Activated naive CD8-positive, alpha-beta T cell treated with anti-CD3 and anti-CD28 coated beads, Interleukin-2, amount 10 ng/mL, durations not matched to agents 7 days and 5 days (primary cell): ENCODE results near the gene GTF2H4. TPM values are rescaled to one million over a fixed set of nuclear protein-coding genes. Genes with fewer than 3 reads are reported as not detected.
A peak's percentile ranks its signal among the peaks of the same experiment; 100 is the strongest.

ENCODE experiments used
- ATAC-seq: fragments of 150-1000 bp; cut with Tn5 transposase; one replicate; pipeline ENCODE4 v1.10.0; 2021; ENCODE audit warnings: low read depth, moderate library complexity
- POLR2A ChIA-PET: fragments of 350-600 bp; sonication (Branson Sonifier 250); formaldehyde crosslinking; loops from one replicate; lab custom pipeline; 2021; ENCODE audit warnings: antibody characterized with exemption; lab: Charles Lee
- DNase-seq: peaks from one replicate; pipeline ENCODE4 v3.0.0; 2021
- H3K27ac Mint-ChIP-seq: one replicate; pipeline ENCODE4 v1.8.0; 2022; ENCODE audit warnings: mild to moderate bottlenecking, mixed read lengths
- H3K27me3 Mint-ChIP-seq: one replicate; pipeline ENCODE4 v1.8.0; 2022; ENCODE audit warnings: mild to moderate bottlenecking, moderate library complexity, mixed read lengths
- H3K36me3 Mint-ChIP-seq: one replicate; pipeline ENCODE4 v1.8.0; 2021; ENCODE audit warnings: mild to moderate bottlenecking, mixed read lengths
- H3K4me1 Mint-ChIP-seq: one replicate; pipeline ENCODE4 v1.8.0; 2021; ENCODE audit warnings: mixed read lengths
- H3K4me3 Mint-ChIP-seq: one replicate; pipeline ENCODE4 v1.8.0; 2022; ENCODE audit warnings: mild to moderate bottlenecking, moderate library complexity, mixed read lengths
- H3K9me3 Mint-ChIP-seq: one replicate; pipeline ENCODE4 v1.8.0; 2021; ENCODE audit warnings: mixed read lengths
- total RNA-seq, 2 experiments: library from RNA; stranded (reverse); gene quantifications; one replicate each; pipeline ENCODE4 v1.2.3, GENCODE V29; 2021

Gene GTF2H4
- total RNA-seq, 2 experiments from 2014 or later: 26.7 to 36.2 TPM

GRCh38 chr6:30876039-30876730 is 31.8 kb upstream of the GTF2H4 start:
- ATAC-seq (no peak), DNase-seq (no peak)
- POLR2A ChIA-PET: interaction anchor here (2.5 kb wide), 1 partner anchor 46 kb away, joined by 20 read pairs; no protein-coding TSS in a partner anchor
- H3K4me3 Mint-ChIP-seq: peak overlapping the region; percentile 23
- H3K27ac Mint-ChIP-seq: peak overlapping the region; percentile 55
- peaks cover 32% of the 10 kb centered on the region for H3K4me1 Mint-ChIP-seq
- peaks cover 2% of the 10 kb centered on the region for H3K27me3 Mint-ChIP-seq
- H3K9me3 Mint-ChIP-seq: peaks cover 15% of the 10 kb centered on the region
- H3K36me3 Mint-ChIP-seq: peaks cover 17% of the 10 kb centered on the region

GRCh38 chr6:30877419-30878262 is 30.4 kb upstream of the GTF2H4 start:
- Mint-ChIP-seq H3K36me3 (peaks cover 8% of the 10 kb centered on the region), H3K4me3 (peak overlapping the region; percentile 81), H3K27ac (peak overlapping the region; percentile 80), H3K4me1 (peaks cover 29% of the 10 kb centered on the region), H3K27me3 (peaks cover 2% of the 10 kb centered on the region), H3K9me3 (peaks cover 6% of the 10 kb centered on the region)
- ATAC-seq (peak; percentile 88), DNase-seq (peak; percentile 80)
- POLR2A ChIA-PET: interaction anchor here (2.5 kb wide), 1 partner anchor 47 kb away, joined by 20 read pairs; no protein-coding TSS in a partner anchor

GRCh38 chr6:30879684-30880427 is 28.2 kb upstream of the GTF2H4 start:
- H3K27ac Mint-ChIP-seq: no peak overlapping the region
- no peaks in the 10 kb centered on the region for H3K9me3 Mint-ChIP-seq
- DNase-seq (no peak), ATAC-seq (no peak)
- H3K4me1 Mint-ChIP-seq: peaks cover 34% of the 10 kb centered on the region
- H3K4me3 Mint-ChIP-seq: no peak overlapping the region
- POLR2A ChIA-PET: no interaction called here
- H3K27me3 Mint-ChIP-seq: peaks cover 3% of the 10 kb centered on the region
- H3K36me3 Mint-ChIP-seq: peaks cover 2% of the 10 kb centered on the region

GRCh38 chr6:30880698-30881252 is 27.2 kb upstream of the GTF2H4 start:
- no peak for ATAC-seq
- Mint-ChIP-seq H3K36me3 (no peaks in the 10 kb centered on the region), H3K27ac (no peak overlapping the region), H3K4me1 (peaks cover 41% of the 10 kb centered on the region), H3K27me3 (peaks cover 3% of the 10 kb centered on the region), H3K9me3 (no peaks in the 10 kb centered on the region), H3K4me3 (no peak overlapping the region)
- DNase-seq: no peak
- POLR2A ChIA-PET: interaction anchor here (1.5 kb wide), 1 partner anchor 51 kb away, joined by 3 read pairs; no protein-coding TSS in a partner anchor

GRCh38 chr6:30881392-30882203 is 26.4 kb upstream of the GTF2H4 start:
- POLR2A ChIA-PET: interaction anchor here (0.9 to 1.5 kb wide), 3 partner anchors 51 to 137 kb away, joined by 3 to 5 read pairs (median 3); partner anchors contain the start of gene IER3
- DNase-seq (no peak), ATAC-seq (no peak)
- peaks cover 42% of the 10 kb centered on the region for H3K4me1 Mint-ChIP-seq
- H3K9me3 Mint-ChIP-seq: no peaks in the 10 kb centered on the region
- peak overlapping the region; percentile 21 for H3K27ac Mint-ChIP-seq
- H3K36me3 Mint-ChIP-seq: no peaks in the 10 kb centered on the region
- peaks cover 3% of the 10 kb centered on the region for H3K27me3 Mint-ChIP-seq
- no peak overlapping the region for H3K4me3 Mint-ChIP-seq

GRCh38 chr6:30882204-30882758 is 25.7 kb upstream of the GTF2H4 start:
- Mint-ChIP-seq H3K9me3 (no peaks in the 10 kb centered on the region), H3K36me3 (no peaks in the 10 kb centered on the region), H3K27ac (no peak overlapping the region), H3K4me1 (peaks cover 36% of the 10 kb centered on the region), H3K27me3 (peaks cover 3% of the 10 kb centered on the region), H3K4me3 (no peak overlapping the region)
- POLR2A ChIA-PET: interaction anchor here (0.9 to 1.3 kb wide), 3 partner anchors 52 to 137 kb away, joined by 3 to 5 read pairs (median 3); partner anchors contain the start of gene IER3
- ATAC-seq: no peak
- DNase-seq: no peak

- ATAC-seq (no peak), DNase-seq (no peak)
- Mint-ChIP-seq H3K4me3 (peak overlapping the region; percentile 79), H3K9me3 (no peaks in the 10 kb centered on the region), H3K27ac (peak overlapping the region; percentile 44), H3K36me3 (no peaks in the 10 kb centered on the region), H3K4me1 (peaks cover 30% of the 10 kb centered on the region), H3K27me3 (peaks cover 3% of the 10 kb centered on the region)
- POLR2A ChIA-PET: interaction anchor here (0.9 to 1.3 kb wide), 4 partner anchors 53 to 138 kb away, joined by 3 to 7 read pairs (median 4); partner anchors contain the start of gene IER3
These were observed 25.0 kb upstream of the GTF2H4 start for GRCh38 chr6:30882759-30883684.

GRCh38 chr6:30883685-30884520 is 24.1 kb upstream of the GTF2H4 start, which contains the start of gene DDR1:
Gene DDR1 (plus strand): TSS chr6:30884519. CDS start chr6:30888730, 4,211 bp downstream.
- DNase-seq (peak; percentile 68), ATAC-seq (peak; percentile 76)
- H3K4me1 Mint-ChIP-seq: peaks cover 24% of the 10 kb centered on the region
- H3K9me3 Mint-ChIP-seq: no peaks in the 10 kb centered on the region
- H3K27ac Mint-ChIP-seq: peak within 1 kb of the TSS; percentile 44
- peaks cover 3% of the 10 kb centered on the region for H3K27me3 Mint-ChIP-seq
- peak within 1 kb of the TSS; percentile 79 for H3K4me3 Mint-ChIP-seq
- POLR2A ChIA-PET: interaction anchor here (0.5 to 1.5 kb wide), 8 partner anchors 30 to 326 kb away, joined by 3 to 7 read pairs (median 3); partner anchors contain the start of genes DHX16, PRR3 and VARS2
- H3K36me3 Mint-ChIP-seq: no peaks in the 10 kb centered on the region

- H3K4me3 Mint-ChIP-seq: peak overlapping the region; percentile 79
- H3K9me3 Mint-ChIP-seq: no peaks in the 10 kb centered on the region
- peaks cover 24% of the 10 kb centered on the region for H3K4me1 Mint-ChIP-seq
- POLR2A ChIA-PET: interaction anchor here (0.5 to 1.5 kb wide), 6 partner anchors 29 to 327 kb away, joined by 3 to 7 read pairs (median 4); partner anchors contain the start of genes DHX16, PRR3 and VARS2
- no peaks in the 10 kb centered on the region for H3K36me3 Mint-ChIP-seq
- no peak overlapping the region for H3K27ac Mint-ChIP-seq
- ATAC-seq: peak; percentile 46
- no peak for DNase-seq
- H3K27me3 Mint-ChIP-seq: peaks cover 3% of the 10 kb centered on the region
These were observed 23.2 kb upstream of the GTF2H4 start for GRCh38 chr6:30884521-30885480.
